Loucy (cell line): ENCODE results near the gene NUDT4B.
"Not testable (repeated sequence)": the region's sequence is repeated elsewhere in the genome, so short reads cannot be mapped to it uniquely, and the experiment has no call there.

Source experiments
- H2AFZ ChIP-seq: fragments of 200-600 bp; sonication (generic); 2 replicates; pipeline ENCODE4 v1.6.0; 2016; ENCODE audit warnings: antibody characterized with exemption, mild to moderate bottlenecking, low read length, moderate library complexity
- H3F3A ChIP-seq: fragments of 200-600 bp; 2 replicates; pipeline ENCODE4 v1.6.0; 2016; ENCODE audit warnings: antibody characterized with exemption, low read depth, mild to moderate bottlenecking
- H3K27me3 ChIP-seq: fragments of 200-600 bp; sonication (generic); 2 replicates; pipeline ENCODE4 v1.6.1; 2014; ENCODE audit warnings: low read length, mild to moderate bottlenecking; ENCODE audit not compliant: insufficient read depth, poor library complexity, severe bottlenecking
- H3K36me3 ChIP-seq: fragments of 200-600 bp; sonication (generic); 2 replicates; pipeline ENCODE4 v1.6.1; 2016; ENCODE audit warnings: low read length; ENCODE audit not compliant: insufficient read depth
- H3K4me1 ChIP-seq: fragments of 200-600 bp; sonication (generic); 2 replicates; pipeline ENCODE4 v1.5.1; 2014; ENCODE audit warnings: low read length, mild to moderate bottlenecking; ENCODE audit not compliant: insufficient read depth, poor library complexity, severe bottlenecking
- H3K4me2 ChIP-seq: fragments of 200-600 bp; sonication (generic); 2 replicates; pipeline ENCODE4 v1.6.0; 2014; ENCODE audit warnings: antibody characterized with exemption, low read length, low read depth, mild to moderate bottlenecking; ENCODE audit not compliant: poor library complexity, severe bottlenecking
- H3K4me3 ChIP-seq: fragments of 200-600 bp; sonication (generic); 2 replicates; pipeline ENCODE4 v1.5.1; 2014; ENCODE audit warnings: low read length, mild to moderate bottlenecking, mixed read lengths; ENCODE audit not compliant: poor library complexity, severe bottlenecking
- H3K79me2 ChIP-seq: fragments of 200-600 bp; sonication (generic); 2 replicates; pipeline ENCODE4 v1.6.1; 2014; ENCODE audit warnings: low read length; ENCODE audit not compliant: insufficient read depth
- H3K9ac ChIP-seq: fragments of 200-600 bp; sonication (generic); 2 replicates; pipeline ENCODE4 v1.6.0; 2014; ENCODE audit warnings: mild to moderate bottlenecking, low read depth, low read length, moderate library complexity; ENCODE audit not compliant: poor library complexity, severe bottlenecking
- H3K9me2 ChIP-seq: fragments of 200-600 bp; sonication (generic); replicated peaks from 2 replicates; pipeline ENCODE4 v1.6.1; 2016; ENCODE audit warnings: low read depth, low read length, mixed read lengths
- H3K9me3 ChIP-seq: fragments of 200-600 bp; sonication (generic); 2 replicates; pipeline ENCODE4 v1.6.1; 2014; ENCODE audit warnings: mild to moderate bottlenecking, antibody characterized with exemption, low read length, low read depth; ENCODE audit not compliant: insufficient read depth
- H4K20me1 ChIP-seq: fragments of 200-600 bp; sonication (generic); 2 replicates; pipeline ENCODE4 v1.6.0; 2014; ENCODE audit warnings: antibody characterized with exemption, low read length, mild to moderate bottlenecking; ENCODE audit not compliant: insufficient read depth, poor library complexity, severe bottlenecking

The NUDT4B gene

DNA sequence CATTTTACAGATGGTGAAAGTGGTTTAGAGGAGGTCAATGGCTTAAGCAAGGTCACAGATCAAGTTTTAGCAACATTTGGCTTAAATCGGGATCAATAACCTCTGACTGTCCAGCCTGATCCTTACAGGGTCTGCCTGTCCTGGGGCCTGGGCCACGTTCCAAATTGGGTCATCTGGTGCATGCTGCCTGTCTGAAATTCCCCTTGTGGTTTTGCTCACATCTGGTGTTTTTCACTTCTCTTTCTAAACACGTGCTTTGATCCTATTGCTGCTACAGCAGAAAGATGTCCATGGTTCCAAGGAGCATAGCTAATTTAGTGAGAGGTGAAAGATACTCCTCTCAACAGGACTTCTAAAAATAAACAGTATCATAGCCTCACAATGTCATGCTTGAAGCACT lies 19.4 kb upstream of the NUDT4B start:
- not testable (repeated sequence) for H3F3A ChIP-seq, H3K9me2 ChIP-seq, H3K9ac ChIP-seq, H3K4me1 ChIP-seq, H3K4me2 ChIP-seq, H3K36me3 ChIP-seq, H3K79me2 ChIP-seq, H3K27me3 ChIP-seq, H3K4me3 ChIP-seq, H2AFZ ChIP-seq, H4K20me1 ChIP-seq, H3K9me3 ChIP-seq

DNA sequence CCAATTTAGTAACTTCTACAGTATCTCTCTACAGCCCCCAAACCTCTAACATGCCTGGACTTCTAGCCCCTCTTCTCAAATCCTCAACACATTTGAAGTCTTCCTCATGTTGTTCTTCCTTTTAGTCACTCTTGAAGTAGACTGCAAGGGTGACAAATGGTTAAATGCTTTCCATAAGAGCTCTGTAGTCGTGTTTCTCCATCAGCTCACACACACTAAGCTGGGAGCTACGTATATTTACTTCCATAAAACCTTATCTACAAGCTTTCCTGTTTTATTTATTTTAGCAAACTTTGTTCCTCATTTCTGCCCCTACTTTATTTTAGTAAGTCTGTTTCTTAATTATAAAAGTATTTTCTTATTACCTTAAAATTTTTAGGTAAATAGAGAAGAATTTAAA lies 19.0 kb upstream of the NUDT4B start:
- not testable (repeated sequence) for H3K9me2 ChIP-seq, H3K4me2 ChIP-seq, H3K4me3 ChIP-seq, H3K27me3 ChIP-seq, H3K4me1 ChIP-seq, H3K36me3 ChIP-seq, H3F3A ChIP-seq, H3K9me3 ChIP-seq, H4K20me1 ChIP-seq, H3K9ac ChIP-seq, H2AFZ ChIP-seq, H3K79me2 ChIP-seq

GRCh38 chr1:148732277-148732676 lies 16.3 kb upstream of the NUDT4B start:
- H2AFZ ChIP-seq, H3F3A ChIP-seq, H3K9me3 ChIP-seq, H3K4me3 ChIP-seq, H4K20me1 ChIP-seq, H3K79me2 ChIP-seq, H3K4me2 ChIP-seq, H3K36me3 ChIP-seq, H3K9ac ChIP-seq, H3K9me2 ChIP-seq, H3K27me3 ChIP-seq, H3K4me1 ChIP-seq: not testable (repeated sequence)

DNA sequence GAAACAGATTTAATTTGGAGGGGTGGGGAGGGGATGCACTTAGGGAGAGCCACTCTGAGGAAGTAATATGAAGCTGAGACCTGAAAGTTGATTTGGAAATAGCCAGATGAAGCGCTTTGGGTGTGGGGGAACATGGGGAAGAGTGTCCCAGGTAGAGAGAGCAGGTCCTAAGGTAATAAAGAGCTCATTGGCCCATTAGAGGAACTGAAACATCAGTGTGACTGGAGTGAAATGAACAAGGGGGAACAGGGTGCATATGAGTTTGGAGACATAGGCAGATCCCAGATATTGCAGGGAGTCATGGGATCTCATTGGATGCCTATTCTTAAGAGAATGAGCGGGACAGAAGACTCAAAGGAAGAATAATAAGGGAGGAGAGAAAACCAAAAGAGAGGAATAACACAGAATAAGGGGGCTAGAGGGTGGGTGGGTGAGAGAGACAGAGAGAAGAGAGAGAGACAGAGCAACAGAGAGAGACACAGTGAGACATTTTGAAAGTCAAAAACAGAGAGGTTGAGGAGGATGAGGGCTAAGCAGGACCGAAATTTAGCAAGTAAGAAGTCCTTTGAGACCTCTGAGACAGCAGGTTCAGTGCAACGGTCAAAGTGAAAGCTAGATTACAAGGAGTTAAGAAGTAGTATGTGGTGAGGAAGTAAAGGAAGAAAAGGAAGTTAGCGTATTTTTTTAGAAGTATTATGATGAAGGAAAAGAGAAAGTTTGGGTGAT lies 14.8 kb upstream of the NUDT4B start:
- not testable (repeated sequence) for H3F3A ChIP-seq, H3K9ac ChIP-seq, H3K9me2 ChIP-seq, H4K20me1 ChIP-seq, H3K27me3 ChIP-seq, H3K4me1 ChIP-seq, H3K4me3 ChIP-seq, H2AFZ ChIP-seq, H3K79me2 ChIP-seq, H3K4me2 ChIP-seq, H3K36me3 ChIP-seq, H3K9me3 ChIP-seq

DNA sequence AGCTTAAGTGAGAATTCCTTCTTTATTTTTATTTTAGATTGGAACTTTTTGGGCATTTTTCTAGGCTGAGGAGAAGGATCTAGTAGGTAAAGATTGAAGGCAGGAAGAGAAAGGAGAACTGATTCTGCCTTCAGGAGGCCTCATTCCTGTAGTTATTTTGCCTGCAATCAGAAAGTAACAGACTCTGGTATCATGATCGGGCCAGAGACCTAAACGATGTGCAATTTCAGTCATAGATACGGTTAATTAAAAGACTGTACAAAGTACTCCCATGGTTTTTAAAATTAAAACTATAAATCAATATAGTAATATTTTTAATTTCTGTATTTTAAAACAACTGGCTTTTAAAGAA lies 14.3 kb upstream of the NUDT4B start:
- H2AFZ ChIP-seq, H3K4me1 ChIP-seq, H3K9ac ChIP-seq, H4K20me1 ChIP-seq, H3K36me3 ChIP-seq, H3K27me3 ChIP-seq, H3K4me2 ChIP-seq, H3K79me2 ChIP-seq, H3K4me3 ChIP-seq, H3K9me3 ChIP-seq, H3K9me2 ChIP-seq, H3F3A ChIP-seq: not testable (repeated sequence)

- not testable (repeated sequence) for H3K27me3 ChIP-seq, H3F3A ChIP-seq, H3K4me2 ChIP-seq, H3K9ac ChIP-seq, H3K36me3 ChIP-seq, H4K20me1 ChIP-seq, H3K4me1 ChIP-seq, H2AFZ ChIP-seq, H3K4me3 ChIP-seq, H3K79me2 ChIP-seq, H3K9me3 ChIP-seq, H3K9me2 ChIP-seq
Observed at GRCh38 chr1:148735538-148735937, 13.0 kb upstream of the NUDT4B start.

DNA sequence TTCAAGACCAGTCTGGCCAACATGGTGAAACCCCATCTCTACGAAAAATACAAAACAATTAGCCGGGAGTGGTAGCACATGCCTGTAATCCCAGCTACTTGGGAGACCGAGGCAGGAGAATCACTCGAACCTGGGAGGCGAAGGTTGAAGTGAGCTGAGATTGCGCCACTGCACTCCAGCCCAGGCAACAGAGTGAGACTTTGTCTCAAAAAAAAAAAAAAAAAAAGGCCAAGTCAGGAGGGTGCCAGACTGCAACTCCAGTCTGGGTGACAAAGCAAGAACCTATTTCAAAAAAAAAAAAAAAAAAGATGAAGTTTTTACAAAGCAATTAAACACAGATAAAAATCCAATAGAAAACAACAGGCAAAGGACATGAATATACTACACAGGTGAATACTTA lies 9.9 kb upstream of the NUDT4B start:
- H3K27me3 ChIP-seq, H3K79me2 ChIP-seq, H3K4me3 ChIP-seq, H3K9me3 ChIP-seq, H3K9ac ChIP-seq, H3F3A ChIP-seq, H4K20me1 ChIP-seq, H3K4me1 ChIP-seq, H3K9me2 ChIP-seq, H2AFZ ChIP-seq, H3K36me3 ChIP-seq, H3K4me2 ChIP-seq: not testable (repeated sequence)

GRCh38 chr1:148743200-148743599 lies 5.4 kb upstream of the NUDT4B start:
- not testable (repeated sequence) for H3F3A ChIP-seq, H3K9me2 ChIP-seq

More at GRCh38 chr1:148743200-148743599, 5.4 kb upstream of the NUDT4B start:
- H3K4me2 ChIP-seq, H3K4me3 ChIP-seq, H3K79me2 ChIP-seq, H3K9me3 ChIP-seq, H4K20me1 ChIP-seq, H3K4me1 ChIP-seq, H3K9ac ChIP-seq, H2AFZ ChIP-seq, H3K27me3 ChIP-seq, H3K36me3 ChIP-seq: not testable (repeated sequence)
